22Rv1 (cell line): ENCODE data around the gene KCNQ2.

ENCODE experiments used
- H3K27ac ChIP-seq: fragments of 450-650 bp; 2 replicates; pipeline ENCODE4 v1.5.1; 2017
- ZFX ChIP-seq: fragments of 450-650 bp; IDR thresholded peaks from 2 replicates; pipeline ENCODE4 v1.6.1; 2017; ENCODE audit warnings: antibody characterized with exemption, borderline replicate concordance
- TF ChIP-seq, protein P1 (sequence below): fragments of 450-650 bp; IDR thresholded peaks from 2 replicates; pipeline ENCODE4 v1.5.1; 2017; ENCODE audit warnings: mild to moderate bottlenecking

The KCNQ2 gene

DNA sequence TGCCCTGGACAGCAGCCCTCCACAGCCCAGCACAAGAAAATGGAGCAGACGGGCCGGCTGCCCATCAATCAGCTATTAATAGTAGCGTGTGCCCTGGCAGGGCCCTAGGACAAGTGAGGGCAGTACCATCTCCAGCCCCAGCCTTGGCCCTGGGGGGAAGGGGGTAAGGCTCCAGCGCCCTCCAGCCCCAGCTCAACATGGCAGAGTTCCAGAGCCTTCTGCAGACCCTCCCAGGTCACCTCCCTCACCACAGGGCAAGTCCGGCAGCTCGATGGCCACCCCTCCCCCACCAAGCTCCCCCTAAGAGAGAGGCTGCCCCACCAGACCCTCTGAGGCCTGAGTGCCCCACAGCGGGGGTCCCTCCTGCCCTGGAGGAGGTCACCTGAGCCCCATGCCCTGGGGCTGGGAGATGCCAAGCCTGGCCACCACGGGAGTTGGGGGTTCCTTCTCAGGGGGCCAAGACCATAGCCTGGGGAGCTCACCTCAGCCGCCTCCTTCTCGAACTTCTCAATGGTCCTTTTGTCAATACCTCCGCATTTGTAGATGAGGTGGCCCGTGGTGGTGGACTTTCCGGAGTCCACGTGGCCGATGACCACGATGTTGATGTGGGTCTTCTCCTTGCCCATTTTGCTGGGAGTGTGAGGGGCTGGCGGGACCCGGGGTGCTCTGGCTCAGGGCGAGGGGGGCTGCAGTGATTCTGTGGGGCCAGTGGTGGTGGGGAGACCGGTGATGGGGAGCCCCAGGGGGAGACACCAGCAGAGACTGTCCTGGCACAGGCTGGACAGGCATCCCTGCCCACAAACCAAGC, 24.9 kb upstream of the KCNQ2 start:
- TF ChIP-seq, protein P1, sequence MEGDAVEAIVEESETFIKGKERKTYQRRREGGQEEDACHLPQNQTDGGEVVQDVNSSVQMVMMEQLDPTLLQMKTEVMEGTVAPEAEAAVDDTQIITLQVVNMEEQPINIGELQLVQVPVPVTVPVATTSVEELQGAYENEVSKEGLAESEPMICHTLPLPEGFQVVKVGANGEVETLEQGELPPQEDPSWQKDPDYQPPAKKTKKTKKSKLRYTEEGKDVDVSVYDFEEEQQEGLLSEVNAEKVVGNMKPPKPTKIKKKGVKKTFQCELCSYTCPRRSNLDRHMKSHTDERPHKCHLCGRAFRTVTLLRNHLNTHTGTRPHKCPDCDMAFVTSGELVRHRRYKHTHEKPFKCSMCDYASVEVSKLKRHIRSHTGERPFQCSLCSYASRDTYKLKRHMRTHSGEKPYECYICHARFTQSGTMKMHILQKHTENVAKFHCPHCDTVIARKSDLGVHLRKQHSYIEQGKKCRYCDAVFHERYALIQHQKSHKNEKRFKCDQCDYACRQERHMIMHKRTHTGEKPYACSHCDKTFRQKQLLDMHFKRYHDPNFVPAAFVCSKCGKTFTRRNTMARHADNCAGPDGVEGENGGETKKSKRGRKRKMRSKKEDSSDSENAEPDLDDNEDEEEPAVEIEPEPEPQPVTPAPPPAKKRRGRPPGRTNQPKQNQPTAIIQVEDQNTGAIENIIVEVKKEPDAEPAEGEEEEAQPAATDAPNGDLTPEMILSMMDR, result no peak
- no peak for TF ChIP-seq ZFX
- H3K27ac ChIP-seq, result peak overlapping the region; percentile 71

- TF ChIP-seq, protein P1, result no peak
- no peak for TF ChIP-seq ZFX
- H3K27ac ChIP-seq, result peak overlapping the region; percentile 71
Measured at GRCh38 chr20:63496596-63497120, 24.2 kb upstream of the KCNQ2 start.

DNA sequence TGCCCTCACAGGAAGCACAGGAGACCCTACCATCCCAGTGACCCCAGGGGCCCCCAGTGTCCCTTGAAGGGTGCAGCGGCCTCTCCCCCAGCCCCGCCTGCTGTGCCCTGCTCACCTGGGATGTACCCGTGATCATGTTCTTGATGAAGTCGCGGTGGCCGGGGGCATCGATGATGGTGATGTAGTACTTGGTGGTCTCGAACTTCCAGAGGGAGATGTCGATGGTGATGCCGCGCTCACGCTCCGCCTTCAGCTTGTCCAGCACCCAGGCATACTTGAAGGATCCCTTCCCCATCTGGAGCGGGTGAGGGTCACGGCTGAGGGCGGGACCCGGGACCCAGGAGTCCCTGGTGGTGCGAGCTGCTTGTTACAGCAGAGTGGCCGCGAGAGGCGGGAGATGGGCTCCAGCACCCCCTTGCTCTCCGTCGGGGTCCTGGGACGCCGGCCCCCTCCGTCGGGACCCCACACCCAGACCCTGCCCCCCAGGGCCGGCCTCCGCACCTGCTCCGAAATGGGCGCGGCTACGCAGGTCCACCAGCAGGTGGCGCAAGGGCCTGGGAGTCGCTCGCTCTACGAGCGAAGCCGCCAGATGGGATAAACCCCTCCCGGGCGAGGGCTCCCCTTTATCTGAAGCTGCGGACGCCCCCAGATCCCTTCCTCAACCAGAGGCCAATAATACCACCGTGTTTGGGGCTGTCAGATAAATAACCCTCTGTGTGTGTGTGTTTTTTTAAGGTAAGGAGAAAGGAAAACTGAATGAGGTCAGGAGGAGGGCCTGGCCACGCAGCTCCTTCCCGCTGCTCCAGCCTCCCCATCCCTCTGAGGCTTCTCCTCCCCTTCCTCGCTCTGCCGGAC, 23.5 kb upstream of the KCNQ2 start:
- peak overlapping the region; percentile 71 for H3K27ac ChIP-seq
- TF ChIP-seq, protein P1, result peak; percentile 96
- TF ChIP-seq ZFX, result no peak

DNA sequence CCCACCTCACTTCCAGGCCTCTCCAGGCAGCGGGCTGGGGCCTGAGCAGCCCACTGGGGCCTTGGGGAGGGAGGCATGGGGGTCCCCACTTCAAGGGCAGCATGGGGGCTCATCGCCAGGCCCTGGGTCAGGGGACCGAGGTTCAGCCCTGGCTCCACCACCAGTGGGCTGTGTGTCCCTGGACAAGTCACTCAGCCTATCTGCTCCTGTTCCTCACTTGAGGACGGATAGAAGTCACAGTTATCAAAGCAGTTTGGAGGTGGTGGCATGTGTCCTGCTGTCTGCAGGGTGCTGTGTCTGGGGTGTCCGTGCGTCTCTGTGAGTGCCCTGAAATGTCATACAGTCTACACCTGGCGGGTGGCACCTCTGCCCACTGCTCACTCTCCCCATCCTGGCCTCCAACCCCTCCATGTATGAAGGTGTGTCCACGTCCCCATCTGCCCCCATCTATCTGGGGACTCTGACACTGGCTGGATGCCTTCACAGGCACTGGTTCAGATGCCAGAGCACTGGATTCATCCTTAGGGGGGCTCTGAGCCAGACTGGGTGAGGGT, 22.8 kb upstream of the KCNQ2 start:
- no peak for TF ChIP-seq ZFX
- TF ChIP-seq, protein P1, result no peak
- H3K27ac ChIP-seq, result no peak overlapping the region

DNA sequence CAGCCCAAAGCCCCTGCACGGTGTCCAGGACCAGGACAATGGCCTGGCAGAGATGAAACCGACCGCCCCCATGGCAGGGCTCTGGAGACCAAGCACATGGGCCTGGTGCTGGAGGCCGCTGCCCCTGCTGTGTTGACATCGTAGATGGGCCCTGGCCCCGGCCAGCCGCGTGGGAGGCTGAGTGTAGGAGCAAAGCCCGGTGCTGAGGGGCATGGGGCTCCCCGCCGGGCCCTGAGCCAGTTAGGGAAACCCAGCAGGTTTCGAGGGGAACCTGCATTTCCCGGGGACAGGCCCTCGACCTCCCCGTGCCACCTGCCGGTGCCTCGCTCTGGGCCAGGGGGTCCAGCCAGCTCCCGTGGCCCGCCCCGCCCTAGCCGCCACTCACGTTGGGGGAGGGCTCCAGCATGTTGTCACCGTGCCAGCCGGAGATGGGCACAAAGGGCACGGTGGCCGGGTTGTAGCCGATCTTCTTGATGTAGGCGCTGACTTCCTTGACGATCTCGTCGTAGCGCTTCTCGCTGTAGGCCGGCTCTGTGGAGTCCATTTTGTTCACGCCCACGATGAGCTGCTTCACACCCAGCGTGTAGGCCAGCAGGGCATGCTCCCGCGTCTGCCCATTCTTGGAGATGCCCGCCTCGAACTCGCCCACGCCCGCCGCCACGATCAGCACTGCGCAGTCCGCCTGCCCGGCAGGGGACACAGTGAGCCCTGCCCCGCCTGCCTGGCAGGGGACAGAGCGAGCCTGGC, 22.1 kb upstream of the KCNQ2 start:
- TF ChIP-seq, protein P1, result no peak
- TF ChIP-seq ZFX, result no peak
- no peak overlapping the region for H3K27ac ChIP-seq

DNA sequence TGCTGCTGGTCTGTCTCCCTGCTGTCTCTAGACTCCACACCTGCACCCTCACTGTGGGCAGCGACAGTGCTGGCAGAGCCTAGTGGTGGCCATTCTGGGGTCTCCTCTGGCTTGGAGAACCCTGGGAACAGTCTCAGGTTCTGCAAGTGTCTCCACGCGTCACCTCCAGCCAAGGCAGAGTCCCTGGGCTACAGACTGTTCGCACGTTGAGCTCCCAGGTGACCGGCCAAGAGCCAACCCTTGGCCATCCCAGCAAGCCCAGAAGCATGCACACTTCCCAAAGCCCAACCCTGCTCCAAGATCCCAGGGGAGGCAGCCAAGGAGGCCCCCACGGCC, 21.6 kb upstream of the KCNQ2 start:
- TF ChIP-seq, protein P1, result no peak
- TF ChIP-seq ZFX, result no peak
- no peak overlapping the region for H3K27ac ChIP-seq
